ENCODE results near the gene CARS1.

Gene CARS1

GRCh38 chr11:3090096-3090901, 33.1 kb upstream of the CARS1 start:
- H3K79me2 ChIP-seq (ENCODE audit: insufficient read depth, low read depth): no peaks in the 10 kb centered on the region
- H3K9ac ChIP-seq: no peak overlapping the region
- H3K36me3 ChIP-seq (ENCODE audit: insufficient read depth): no peaks in the 10 kb centered on the region
- no peaks in the 10 kb centered on the region for H3K27me3 ChIP-seq (ENCODE audit: insufficient read depth, low read depth)
- no peak overlapping the region for H3K27ac ChIP-seq
- TF ChIP-seq, protein P1, sequence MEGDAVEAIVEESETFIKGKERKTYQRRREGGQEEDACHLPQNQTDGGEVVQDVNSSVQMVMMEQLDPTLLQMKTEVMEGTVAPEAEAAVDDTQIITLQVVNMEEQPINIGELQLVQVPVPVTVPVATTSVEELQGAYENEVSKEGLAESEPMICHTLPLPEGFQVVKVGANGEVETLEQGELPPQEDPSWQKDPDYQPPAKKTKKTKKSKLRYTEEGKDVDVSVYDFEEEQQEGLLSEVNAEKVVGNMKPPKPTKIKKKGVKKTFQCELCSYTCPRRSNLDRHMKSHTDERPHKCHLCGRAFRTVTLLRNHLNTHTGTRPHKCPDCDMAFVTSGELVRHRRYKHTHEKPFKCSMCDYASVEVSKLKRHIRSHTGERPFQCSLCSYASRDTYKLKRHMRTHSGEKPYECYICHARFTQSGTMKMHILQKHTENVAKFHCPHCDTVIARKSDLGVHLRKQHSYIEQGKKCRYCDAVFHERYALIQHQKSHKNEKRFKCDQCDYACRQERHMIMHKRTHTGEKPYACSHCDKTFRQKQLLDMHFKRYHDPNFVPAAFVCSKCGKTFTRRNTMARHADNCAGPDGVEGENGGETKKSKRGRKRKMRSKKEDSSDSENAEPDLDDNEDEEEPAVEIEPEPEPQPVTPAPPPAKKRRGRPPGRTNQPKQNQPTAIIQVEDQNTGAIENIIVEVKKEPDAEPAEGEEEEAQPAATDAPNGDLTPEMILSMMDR (conservative IDR thresholded peaks at IDR 0.05; ENCODE audit: low read depth, low read length): no peak
- H4K20me1 ChIP-seq (ENCODE audit: insufficient read depth): no peaks in the 10 kb centered on the region
- no peaks in the 10 kb centered on the region for H3K4me1 ChIP-seq (ENCODE audit: low read depth, poor library complexity, severe bottlenecking)
- no peak overlapping the region for H3K4me2 ChIP-seq
- H2AFZ ChIP-seq (ENCODE audit: low read depth): no peak overlapping the region
- H3K4me3 ChIP-seq (IDR thresholded peaks at IDR 0.05; ENCODE audit: insufficient read depth, low read depth, low read length): no peak overlapping the region

GRCh38 chr11:3089236-3090061, 32.2 kb upstream of the CARS1 start:
- TF ChIP-seq, protein P1 (conservative IDR thresholded peaks at IDR 0.05; ENCODE audit: low read depth, low read length): no peak
- H4K20me1 ChIP-seq (ENCODE audit: insufficient read depth): no peaks in the 10 kb centered on the region
- H3K9ac ChIP-seq: no peak overlapping the region
- no peak overlapping the region for H3K4me3 ChIP-seq (IDR thresholded peaks at IDR 0.05; ENCODE audit: insufficient read depth, low read depth, low read length)
- H3K27me3 ChIP-seq (ENCODE audit: insufficient read depth, low read depth): no peaks in the 10 kb centered on the region
- no peaks in the 10 kb centered on the region for H3K79me2 ChIP-seq (ENCODE audit: insufficient read depth, low read depth)
- H3K4me1 ChIP-seq (ENCODE audit: low read depth, poor library complexity, severe bottlenecking): no peaks in the 10 kb centered on the region
- no peaks in the 10 kb centered on the region for H3K36me3 ChIP-seq (ENCODE audit: insufficient read depth)
- H3K4me2 ChIP-seq: no peak overlapping the region
- no peak overlapping the region for H3K27ac ChIP-seq
- no peak overlapping the region for H2AFZ ChIP-seq (ENCODE audit: low read depth)

GRCh38 chr11:3088806-3089205, 31.6 kb upstream of the CARS1 start:
- no peak overlapping the region for H3K9ac ChIP-seq
- no peaks in the 10 kb centered on the region for H3K36me3 ChIP-seq (ENCODE audit: insufficient read depth)
- no peaks in the 10 kb centered on the region for H4K20me1 ChIP-seq (ENCODE audit: insufficient read depth)
- H3K79me2 ChIP-seq (ENCODE audit: insufficient read depth, low read depth): no peaks in the 10 kb centered on the region
- TF ChIP-seq, protein P1 (conservative IDR thresholded peaks at IDR 0.05; ENCODE audit: low read depth, low read length): no peak
- H3K4me1 ChIP-seq (ENCODE audit: low read depth, poor library complexity, severe bottlenecking): no peaks in the 10 kb centered on the region
- no peak overlapping the region for H3K27ac ChIP-seq
- no peaks in the 10 kb centered on the region for H3K27me3 ChIP-seq (ENCODE audit: insufficient read depth, low read depth)
- H2AFZ ChIP-seq (ENCODE audit: low read depth): no peak overlapping the region
- no peak overlapping the region for H3K4me3 ChIP-seq (IDR thresholded peaks at IDR 0.05; ENCODE audit: insufficient read depth, low read depth, low read length)
- no peak overlapping the region for H3K4me2 ChIP-seq

DNA sequence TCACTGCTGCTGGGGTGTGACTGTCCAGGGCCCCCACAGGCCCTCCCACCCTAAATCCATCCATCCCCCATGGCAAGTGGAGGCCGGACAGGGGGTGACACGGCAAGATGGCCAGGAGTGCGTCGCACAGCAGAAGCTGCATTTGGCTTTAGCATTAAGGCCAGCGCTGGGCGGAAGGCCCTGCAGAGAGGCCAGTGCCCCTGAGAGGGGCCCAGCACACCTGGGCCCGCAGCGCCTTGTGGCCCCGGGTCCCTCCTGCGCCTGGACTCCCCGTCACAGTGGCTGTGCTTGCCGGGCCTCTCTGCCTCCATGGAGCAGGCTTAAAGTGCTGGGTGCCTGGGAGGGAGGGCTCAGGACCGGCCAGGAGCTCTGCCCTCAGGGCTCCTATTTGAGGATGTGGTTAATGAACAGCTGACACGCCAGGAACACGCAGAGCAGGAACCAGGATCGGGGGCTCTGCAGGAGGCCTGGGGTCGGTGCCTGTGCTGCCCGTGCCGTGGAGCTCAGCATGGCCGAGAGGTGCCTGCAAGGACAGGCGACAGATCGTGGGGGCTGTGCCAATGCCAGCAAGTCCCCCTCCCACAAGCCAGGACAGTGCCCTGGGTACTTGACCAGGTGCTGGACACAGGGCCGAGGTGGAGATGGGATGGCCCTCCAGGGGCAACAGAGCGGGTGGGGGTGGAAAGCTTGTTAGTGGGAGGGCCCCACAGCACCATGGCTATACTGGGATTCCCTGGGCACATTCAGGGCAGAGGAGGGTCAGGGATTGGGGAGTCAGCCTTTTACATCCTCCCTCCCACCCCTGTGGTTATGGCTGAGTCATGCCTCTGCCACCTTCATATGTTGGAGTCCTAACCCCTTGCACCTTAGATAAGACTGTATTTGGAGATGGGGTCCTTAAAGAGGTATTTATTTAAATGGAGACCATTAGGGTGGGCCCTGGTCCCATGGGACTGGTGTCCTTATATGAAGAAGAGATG, 30.9 kb upstream of the CARS1 start:
- no peaks in the 10 kb centered on the region for H3K36me3 ChIP-seq (ENCODE audit: insufficient read depth)

More for the DNA sequence above, 30.9 kb upstream of the CARS1 start:
- TF ChIP-seq, protein P1 (conservative IDR thresholded peaks at IDR 0.05; ENCODE audit: low read depth, low read length): no peak
- Histone ChIP-seq H3K4me2 (no peak overlapping the region), H2AFZ (ENCODE audit: low read depth) (no peak overlapping the region), H3K79me2 (ENCODE audit: insufficient read depth, low read depth) (no peaks in the 10 kb centered on the region), H3K9ac (no peak overlapping the region), H3K4me3 (IDR thresholded peaks at IDR 0.05; ENCODE audit: insufficient read depth, low read depth, low read length) (no peak overlapping the region), H3K4me1 (ENCODE audit: low read depth, poor library complexity, severe bottlenecking) (no peaks in the 10 kb centered on the region), H3K27me3 (ENCODE audit: insufficient read depth, low read depth) (no peaks in the 10 kb centered on the region), H3K27ac (no peak overlapping the region), H4K20me1 (ENCODE audit: insufficient read depth) (no peaks in the 10 kb centered on the region)
